GM21619 (cell line): Measurements from ENCODE around the gene CEP112.

ENCODE experiments used
- ATAC-seq: cut with Tn5 transposase; IDR thresholded peaks from one replicate; pipeline ENCODE4 v1.9.1; 2021; ENCODE audit not compliant: unreplicated experiment

The CEP112 gene

DNA sequence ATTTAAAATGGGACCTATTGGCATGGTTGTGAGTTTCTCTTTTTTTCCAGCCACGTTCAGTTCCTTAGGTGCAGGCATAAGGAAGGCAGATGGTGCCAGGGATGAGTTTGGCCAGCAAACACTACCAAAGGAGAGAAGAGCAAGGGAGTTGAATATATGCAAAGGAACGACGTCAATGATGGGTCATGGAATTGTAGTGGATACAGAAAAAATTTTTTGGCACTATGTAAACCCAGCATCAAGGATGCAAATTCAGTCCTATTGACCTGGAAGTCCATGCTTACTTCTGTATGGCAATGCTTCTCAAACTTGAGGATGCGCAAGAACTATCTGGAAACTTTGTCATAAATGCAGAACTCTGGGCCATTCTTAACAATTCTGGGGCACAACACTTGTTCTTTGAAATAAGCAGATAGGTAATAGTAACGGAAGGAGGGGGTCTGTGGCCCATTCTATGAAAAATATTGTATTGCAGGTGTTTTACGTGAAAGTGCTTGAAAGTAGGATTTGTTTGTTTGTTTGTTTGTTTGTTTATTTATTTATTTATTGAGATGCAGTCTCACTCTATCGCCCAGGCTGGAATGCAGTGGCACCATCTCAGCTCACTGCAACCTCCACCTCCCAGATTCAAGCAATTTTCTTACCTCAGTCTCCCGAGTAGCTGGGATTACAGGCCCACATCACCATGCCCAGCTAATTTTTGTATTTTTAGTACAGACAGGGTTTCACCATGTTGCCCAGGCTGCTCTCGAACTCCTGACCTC, 19.3 kb upstream of the CEP112 start:
- ATAC-seq = no peak

DNA sequence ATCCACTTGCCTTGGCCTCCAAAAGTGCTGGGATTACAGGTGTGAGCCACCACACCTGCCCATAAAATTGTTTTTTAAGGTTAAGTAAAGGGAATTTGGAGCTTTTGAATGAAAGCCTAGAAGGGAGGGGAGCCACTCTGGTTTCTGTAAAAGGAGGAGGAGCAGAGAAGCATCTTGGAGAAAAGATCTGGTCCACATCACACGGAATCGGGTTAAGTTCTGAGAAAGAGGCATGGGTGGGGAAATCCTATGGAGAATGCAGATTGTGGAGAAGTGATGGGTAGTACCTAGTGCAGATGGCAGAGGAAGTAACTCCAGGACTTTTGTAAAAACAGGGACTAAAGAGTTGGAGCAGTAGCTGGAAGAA, 18.3 kb upstream of the CEP112 start:
- no peak for ATAC-seq

DNA sequence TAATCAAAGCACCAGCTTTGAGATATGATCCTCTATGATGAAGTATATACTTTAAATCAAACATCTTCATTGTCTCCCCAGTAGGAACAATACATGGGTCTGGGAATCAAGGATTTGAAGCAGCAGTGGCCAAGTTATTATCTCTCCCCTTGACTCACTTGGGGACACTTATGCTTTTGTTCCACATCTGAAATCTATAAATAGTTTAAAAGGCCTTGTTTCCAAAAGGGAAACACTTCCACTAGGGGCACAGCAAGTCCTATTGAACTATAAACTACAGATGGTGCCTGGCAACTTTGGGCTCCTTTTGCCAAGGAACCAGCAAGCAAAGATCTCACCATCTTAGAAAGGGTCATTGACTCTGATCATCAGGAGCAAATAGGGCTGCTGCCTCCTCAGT, 16.0 kb upstream of the CEP112 start:
- no peak for ATAC-seq

DNA sequence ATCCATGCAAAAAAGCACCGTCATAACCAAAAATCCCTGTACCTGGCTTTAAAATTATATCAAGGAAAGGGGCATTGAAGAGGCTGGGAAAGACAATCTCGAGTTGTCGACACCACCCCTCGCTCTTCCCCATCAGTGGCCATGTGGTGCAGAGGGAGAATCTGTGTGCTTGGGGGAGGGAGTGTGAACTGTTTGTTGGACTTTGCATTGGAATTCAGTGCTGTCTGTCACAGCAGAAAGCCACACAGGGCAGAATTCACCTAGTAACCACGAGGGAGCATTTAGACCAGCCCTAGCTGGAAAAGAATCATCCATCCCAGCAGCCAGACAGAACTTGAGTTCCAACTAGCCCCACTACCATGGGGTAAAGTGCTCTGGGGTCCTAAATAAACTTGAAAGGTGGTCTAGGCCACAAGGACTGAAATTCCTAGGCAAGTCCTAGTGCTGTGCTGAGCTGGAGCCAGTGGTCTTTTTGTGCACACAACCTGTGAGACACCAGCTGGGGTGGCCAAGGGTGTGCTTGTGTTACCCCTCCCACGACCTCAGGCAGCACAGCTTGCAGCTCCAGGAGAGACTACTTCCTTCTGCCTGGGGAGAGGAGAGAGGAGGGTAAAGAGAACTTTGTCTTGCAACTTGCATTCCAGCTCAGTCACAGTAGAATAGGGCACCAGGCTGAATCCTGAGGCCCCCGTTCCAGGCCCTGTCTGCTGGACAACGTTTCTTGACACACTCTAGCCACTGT, 11.5 kb upstream of the CEP112 start:
- no peak for ATAC-seq

DNA sequence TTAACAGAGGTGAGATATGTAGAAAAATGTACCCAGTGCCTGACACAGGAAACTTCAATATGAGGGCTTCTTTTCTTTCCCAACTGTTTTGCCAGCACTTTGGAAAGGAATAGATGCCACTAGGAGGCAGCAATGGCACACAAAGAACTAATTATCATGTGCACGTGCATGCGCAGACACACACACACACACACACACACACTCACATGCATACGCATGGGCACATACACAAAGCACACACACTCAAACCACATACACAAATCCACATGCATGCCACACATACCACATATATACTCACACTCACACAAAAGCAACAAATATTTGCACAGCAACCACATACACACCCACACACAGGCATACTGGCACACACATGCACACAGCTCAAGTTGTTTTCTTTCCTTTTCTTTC, 8.8 kb upstream of the CEP112 start:
- no peak for ATAC-seq

DNA sequence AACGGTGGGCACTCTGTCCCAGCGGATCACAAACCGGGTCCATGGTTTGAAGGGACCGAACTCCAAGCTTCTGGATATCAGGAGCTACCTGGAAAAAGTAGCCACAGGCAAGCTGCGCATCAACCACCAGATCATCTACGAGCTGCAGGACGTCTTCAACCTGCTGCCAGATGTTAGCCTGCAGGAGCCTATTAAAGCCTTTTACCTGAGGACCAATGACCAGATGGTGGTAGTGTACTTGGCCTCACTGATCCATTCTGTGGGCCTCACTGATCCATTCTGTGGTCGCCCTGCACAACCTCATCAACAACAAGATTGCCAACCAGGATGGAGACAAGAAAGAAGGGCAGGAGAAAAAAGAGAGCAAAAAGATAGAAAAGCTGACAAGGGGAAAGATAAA, 6.3 kb upstream of the CEP112 start:
- ATAC-seq = no peak

DNA sequence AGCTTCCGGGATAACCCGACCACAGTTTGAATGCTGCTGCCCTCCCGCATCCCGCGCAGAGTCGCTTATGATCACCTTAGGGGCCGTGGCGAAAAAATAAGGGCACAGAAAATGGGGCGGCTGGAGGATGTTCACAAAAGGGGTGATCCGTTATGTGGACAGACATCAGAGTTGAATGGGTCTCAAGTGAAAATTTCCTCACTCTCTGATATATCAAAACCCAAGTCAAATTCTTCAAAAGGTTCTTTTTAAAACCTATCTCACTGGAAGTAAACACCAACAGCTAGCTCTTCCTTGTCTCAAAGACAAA, 400 bp upstream of the CEP112 start:
- no peak for ATAC-seq

DNA sequence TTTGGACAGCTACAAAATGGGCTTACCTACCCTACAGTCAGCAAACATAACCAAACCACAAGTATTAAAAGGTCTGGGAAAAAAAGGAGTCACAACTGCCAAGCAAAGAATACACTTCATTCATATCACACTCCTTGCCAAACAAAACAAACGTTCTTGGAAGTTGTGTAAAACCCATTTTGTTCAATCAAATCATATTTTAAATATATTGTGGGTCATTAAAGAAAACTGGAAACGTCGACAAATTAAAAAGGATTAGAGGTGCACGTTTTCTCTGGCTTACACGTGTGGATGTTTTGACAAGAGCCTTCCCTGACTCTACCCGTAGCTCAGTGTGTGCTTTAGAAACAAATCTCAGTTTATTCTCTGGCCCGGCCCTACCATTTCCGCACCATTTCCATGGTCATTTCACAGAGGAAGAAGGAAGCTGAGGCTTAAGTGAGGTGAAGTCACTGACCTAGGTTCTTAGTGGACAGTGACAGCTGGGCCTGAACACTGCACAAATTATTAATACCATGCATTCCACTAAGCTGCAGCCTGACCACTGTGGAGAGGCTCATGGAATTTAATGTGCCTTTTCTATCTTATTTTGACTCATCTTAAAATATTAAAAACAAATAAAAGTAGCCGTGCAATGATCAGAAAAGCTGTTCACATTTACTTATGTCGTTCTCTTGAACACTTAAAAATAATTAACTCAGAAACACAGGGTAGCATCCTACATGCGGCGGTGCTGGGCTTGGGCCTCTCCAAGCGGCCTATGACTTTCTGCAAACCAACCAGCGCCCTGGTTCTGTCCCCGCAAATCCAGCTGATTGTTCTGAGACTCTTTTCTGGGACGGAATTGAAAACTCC, 968 bp downstream of the CEP112 start:
- no peak for ATAC-seq

DNA sequence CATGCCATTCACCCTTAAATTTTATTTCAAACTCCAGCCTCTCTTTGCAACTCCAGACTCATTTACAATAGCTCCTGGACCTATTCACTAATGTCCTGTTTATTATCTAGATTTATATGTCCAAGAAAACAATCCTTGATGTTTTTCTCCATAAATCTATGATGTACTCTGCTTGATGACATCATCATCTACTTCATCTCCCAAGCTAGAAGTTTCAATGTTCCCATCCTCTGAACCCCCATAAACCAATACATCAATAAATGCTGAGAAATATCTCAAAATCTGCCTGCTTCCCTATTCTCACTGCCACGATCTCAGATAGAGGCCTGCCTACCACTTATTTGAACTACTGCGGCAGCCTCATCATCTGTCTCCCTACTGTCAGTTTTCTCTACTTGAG, 4.2 kb downstream of the CEP112 start:
- ATAC-seq = no peak

DNA sequence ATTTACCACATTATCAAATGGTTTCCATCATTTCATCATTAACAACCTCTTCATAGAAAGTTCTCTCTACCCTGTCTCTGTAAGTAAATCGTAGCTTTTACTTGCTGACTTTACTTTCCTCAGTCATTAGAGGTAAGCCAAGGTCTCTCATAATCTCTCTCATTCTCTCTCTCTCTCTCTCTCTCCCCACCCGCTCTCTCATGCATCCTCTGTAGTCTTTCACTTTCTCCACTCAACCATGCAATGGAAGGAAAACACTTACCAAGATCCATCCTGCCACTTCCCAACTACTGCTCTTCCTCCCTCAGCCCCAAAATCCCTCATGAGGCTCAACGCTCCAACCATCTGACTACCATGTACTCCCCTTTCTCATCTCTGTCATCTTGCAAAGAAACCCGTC, 6.1 kb downstream of the CEP112 start:
- ATAC-seq = no peak

DNA sequence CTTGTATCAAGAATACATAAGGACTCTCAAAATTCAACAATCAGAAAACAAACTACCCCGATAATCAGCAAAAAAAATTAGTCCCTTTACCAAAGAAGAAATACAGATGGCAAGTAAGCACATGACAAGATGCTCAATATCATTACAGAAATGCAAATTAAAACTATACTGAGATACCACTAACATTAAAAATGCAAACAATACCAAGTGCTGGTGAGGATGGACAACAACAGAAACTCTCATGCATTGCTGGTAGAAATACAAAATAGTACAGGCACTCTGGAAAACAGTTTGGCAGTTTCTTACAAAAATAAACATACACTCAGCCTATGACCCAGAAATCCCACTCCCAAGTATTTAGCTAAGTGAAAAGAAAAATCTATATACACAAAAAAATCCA, 7.5 kb downstream of the CEP112 start:
- no peak for ATAC-seq

DNA sequence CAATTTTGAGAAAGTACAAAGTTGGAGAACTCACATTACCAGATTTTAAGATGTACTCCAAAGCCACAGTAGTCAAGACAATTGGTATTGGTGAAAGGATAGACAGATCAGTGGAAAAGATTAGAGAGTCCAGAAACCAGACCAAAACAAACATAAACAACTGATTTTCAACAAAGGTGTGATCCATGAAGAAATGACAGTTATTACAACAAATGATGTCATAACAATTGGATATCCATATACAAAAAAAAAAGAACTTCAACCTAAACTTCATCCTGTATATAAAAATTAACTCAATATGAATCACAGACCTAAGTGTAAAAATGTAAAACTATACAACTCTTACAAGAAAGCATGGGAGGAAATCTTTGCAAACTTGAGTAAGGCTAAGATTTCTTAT, 8.4 kb downstream of the CEP112 start:
- no peak for ATAC-seq

DNA sequence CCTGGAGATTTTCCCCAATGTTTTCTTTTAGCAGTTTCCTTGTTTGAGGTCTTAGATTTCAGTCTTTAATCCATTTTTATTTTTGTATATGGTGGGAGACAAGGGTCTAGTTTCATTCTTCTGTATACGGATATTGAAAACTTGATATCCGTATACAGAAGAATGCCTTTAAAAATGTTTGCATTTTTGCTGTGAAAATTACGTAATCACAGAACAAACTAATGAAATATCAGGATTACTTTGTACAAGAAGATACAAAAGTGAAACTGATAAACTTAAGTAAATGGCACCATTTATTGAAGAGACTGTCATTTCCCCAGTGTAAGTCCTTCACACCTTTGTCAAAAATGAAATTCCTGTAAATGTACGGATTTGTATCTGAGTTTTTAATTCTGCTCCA, 13.3 kb downstream of the CEP112 start:
- ATAC-seq = no peak

DNA sequence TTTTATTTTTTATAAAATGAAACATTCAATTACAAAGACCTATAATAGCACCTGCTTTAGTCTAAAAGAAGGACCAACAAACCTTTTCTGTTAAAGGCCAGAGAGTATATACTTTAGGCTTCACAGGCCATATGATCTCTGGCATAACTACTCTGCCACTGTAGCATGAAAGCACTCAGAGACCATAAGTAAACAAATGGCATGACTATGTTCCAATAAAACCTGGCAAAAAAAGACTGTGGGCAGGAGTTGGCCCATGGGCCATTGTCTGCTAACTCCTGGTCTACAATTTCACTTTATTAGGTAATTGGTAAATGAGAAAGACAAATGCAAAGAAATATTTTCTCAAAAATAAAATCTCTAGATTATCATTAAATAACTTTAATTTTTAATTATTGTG, 14.9 kb downstream of the CEP112 start:
- no peak for ATAC-seq

DNA sequence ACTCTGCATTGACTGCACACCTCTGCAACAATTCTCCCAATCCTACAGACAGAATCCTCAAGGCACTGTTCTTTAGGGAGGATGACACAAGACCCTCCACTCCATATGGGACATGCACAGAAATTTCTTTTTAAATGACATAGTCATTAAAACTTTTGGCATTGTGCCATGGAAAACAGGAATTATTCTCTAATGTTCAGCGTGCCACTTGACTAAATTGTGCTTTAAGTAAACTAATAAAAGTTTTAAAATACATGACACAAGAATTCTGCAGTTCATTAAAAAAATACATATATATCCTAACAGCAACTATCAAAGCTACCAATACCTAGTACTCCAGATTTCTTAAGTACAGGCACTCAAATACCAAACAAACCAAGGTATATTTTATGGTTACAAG, 16.0 kb downstream of the CEP112 start:
- ATAC-seq = no peak

DNA sequence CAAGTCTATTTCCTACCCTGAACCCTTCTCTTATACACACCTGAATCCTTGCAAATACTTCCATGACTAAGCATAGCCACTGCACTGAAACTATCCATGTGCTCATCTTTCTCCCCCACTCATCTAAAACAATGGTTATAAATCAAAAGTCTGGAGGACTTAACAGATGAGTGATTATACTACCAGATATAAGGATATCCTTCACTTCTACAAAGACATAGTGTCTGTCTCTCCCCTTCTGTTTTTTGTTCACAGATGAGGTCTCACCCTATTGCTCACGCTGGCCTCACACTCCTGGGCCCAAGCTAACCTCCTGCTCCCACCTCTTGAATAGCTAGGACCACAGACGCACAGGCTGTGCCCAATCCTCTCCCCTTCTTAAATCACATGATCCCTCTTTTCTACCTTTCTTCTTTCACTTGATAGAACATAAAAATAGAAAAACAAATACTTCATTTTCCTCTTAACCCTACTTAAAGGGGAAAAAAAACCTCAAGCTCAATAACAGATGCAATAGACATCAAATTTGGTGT, 19.2 kb downstream of the CEP112 start:
- no peak for ATAC-seq

DNA sequence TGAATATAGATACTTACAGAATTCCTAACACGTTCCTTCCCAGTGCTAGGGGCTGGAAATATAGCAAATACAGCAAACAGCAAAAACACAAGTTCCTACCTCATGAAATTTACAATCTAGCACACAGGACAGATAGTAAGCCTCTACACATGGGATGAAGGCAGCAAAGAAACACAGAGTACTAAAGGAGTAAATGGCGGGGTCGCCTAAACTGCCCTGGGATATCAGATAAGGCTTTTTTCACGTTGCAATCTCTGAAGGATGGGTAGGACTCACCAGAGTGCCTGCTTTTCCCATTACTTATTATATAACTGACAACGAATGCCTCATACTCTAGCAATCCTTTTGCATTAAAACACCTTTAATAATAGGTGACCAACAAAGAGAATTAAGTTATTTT, 19.8 kb downstream of the CEP112 start:
- no peak for ATAC-seq

DNA sequence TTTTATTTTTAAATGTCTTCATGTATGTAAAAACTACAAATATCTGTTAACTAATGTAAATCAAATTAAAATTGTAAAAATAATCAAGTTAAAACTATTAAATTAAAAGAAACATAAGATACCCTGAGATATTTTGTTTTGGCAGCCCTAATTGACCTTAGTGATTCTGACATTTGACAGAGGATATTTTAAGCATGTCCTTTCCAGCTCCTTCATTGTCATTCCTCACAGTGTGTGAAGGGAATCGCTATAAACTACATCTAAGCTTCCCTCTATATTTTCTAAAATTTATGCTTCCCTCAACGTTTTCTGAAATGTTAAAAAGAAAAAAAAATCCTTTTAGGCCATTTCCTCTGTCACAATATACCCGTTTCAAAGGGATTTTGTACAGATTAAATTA, 20.2 kb downstream of the CEP112 start:
- no peak for ATAC-seq

DNA sequence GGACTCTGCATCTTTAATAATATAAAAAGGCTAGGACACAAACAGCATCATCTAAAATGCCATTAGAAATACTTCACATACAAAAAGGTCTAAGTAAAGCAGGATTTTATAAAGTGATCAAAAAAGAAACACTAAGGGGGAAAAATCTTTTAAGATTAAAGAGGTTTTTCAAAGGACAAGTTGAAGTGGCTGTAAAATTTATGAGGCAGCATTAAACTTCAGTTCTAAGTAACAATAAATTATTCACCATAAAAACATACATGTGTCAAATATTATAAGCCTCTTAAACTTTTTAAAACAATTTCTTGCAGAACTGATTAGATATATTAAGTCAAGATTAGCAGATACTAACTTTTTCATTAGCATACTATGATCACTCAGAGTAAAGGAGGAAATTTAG, 20.8 kb downstream of the CEP112 start:
- ATAC-seq = no peak

DNA sequence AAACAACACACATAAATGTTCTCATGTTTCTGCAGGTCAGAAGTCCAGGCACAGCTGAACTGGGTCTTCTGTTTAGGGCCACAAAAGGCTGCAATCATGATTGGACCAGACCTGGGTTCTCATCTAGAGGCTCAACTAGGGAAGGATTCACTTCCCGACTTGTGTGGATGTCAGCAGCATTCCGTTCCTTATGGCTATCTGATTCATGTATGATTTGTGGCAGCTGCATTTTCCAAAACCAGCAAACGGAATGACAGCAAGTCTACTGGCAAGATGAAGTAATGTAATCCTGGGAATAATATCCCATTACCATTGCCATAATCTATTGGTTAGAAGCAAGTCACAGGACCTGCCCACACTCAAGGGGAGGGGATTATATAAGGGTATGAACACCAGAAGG, 22.1 kb downstream of the CEP112 start:
- no peak for ATAC-seq

DNA sequence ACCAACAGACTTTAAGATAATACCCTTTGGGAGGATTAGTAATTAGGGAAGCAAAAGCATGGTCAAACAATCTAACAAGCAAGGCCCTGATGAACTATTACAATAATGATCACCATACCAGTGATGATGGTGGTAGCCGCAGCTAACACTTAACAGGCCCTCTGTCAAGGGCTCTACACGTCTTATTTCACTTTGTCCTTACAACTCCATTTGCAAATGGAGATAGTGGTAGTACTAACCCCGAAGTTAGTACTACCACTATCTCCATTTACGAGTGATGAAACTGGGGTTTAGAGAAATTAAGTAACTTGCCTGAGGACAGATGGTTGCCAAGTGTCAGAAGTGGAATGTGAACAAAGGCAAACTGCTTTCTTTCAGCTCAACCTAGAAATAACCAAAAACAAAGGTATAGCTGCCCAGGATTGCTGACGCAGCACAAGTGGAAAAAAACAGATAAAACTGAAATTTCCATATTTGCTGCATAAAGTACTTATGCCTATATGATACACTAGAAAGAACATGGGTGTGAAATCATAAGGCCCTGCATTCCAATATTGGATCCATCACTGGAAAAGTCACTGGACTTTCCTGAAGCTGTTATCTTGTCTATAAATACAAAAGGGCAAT, 24.6 kb downstream of the CEP112 start:
- ATAC-seq = no peak
